Measurements from ENCODE around the gene BAIAP2L2.

The BAIAP2L2 gene

DNA sequence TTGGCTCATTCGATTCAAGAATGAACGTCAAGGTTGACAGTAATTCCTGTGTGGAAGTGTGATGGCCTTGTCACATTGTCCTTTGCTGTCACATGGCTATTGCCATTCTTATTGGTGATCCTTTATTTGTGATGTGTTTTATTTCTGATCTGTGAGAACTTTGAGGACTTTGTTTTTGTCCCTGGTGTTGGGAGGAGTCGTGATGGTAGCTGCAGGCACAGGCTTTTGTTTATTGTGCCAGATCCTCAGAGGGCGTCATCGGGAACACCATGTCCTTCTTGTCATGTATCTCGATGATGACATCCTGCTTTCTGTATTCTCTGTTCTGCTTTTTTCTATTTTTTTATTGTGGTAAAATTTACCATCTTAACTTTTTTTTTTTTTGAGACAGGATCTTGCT is 47.7 kb downstream of the BAIAP2L2 start:
- TF ChIP-seq TCF12 (IDR thresholded peaks at IDR 0.05; ENCODE audit: low read depth), result no peak
- no peak for TF ChIP-seq EP300 (IDR thresholded peaks at IDR 0.05; ENCODE audit: borderline replicate concordance)
- TF ChIP-seq RAD21 (IDR thresholded peaks at IDR 0.05; ENCODE audit: low read depth), result no peak
- TF ChIP-seq CREB1 (IDR thresholded peaks at IDR 0.05; ENCODE audit: low read depth), result no peak
- no peak for TF ChIP-seq CEBPB (IDR thresholded peaks at IDR 0.05)
- TF ChIP-seq FOXM1 (IDR thresholded peaks at IDR 0.05; ENCODE audit: borderline replicate concordance, low read depth), result no peak
- TF ChIP-seq, protein P1, sequence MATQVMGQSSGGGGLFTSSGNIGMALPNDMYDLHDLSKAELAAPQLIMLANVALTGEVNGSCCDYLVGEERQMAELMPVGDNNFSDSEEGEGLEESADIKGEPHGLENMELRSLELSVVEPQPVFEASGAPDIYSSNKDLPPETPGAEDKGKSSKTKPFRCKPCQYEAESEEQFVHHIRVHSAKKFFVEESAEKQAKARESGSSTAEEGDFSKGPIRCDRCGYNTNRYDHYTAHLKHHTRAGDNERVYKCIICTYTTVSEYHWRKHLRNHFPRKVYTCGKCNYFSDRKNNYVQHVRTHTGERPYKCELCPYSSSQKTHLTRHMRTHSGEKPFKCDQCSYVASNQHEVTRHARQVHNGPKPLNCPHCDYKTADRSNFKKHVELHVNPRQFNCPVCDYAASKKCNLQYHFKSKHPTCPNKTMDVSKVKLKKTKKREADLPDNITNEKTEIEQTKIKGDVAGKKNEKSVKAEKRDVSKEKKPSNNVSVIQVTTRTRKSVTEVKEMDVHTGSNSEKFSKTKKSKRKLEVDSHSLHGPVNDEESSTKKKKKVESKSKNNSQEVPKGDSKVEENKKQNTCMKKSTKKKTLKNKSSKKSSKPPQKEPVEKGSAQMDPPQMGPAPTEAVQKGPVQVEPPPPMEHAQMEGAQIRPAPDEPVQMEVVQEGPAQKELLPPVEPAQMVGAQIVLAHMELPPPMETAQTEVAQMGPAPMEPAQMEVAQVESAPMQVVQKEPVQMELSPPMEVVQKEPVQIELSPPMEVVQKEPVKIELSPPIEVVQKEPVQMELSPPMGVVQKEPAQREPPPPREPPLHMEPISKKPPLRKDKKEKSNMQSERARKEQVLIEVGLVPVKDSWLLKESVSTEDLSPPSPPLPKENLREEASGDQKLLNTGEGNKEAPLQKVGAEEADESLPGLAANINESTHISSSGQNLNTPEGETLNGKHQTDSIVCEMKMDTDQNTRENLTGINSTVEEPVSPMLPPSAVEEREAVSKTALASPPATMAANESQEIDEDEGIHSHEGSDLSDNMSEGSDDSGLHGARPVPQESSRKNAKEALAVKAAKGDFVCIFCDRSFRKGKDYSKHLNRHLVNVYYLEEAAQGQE (IDR thresholded peaks at IDR 0.05; ENCODE audit: low read depth), result no peak
- TF ChIP-seq YY1 (IDR thresholded peaks at IDR 0.05; ENCODE audit: low read depth), result no peak
- TF ChIP-seq, protein P2, sequence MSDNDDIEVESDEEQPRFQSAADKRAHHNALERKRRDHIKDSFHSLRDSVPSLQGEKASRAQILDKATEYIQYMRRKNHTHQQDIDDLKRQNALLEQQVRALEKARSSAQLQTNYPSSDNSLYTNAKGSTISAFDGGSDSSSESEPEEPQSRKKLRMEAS (IDR thresholded peaks at IDR 0.05), result no peak
- no peak for TF ChIP-seq NFIC (IDR thresholded peaks at IDR 0.05)
- TF ChIP-seq EGR1 (IDR thresholded peaks at IDR 0.05), result no peak
- TF ChIP-seq TAF1 (IDR thresholded peaks at IDR 0.05; ENCODE audit: low read depth), result no peak
- no peak for TF ChIP-seq TEAD4 (IDR thresholded peaks at IDR 0.05)
- TF ChIP-seq, protein P3, sequence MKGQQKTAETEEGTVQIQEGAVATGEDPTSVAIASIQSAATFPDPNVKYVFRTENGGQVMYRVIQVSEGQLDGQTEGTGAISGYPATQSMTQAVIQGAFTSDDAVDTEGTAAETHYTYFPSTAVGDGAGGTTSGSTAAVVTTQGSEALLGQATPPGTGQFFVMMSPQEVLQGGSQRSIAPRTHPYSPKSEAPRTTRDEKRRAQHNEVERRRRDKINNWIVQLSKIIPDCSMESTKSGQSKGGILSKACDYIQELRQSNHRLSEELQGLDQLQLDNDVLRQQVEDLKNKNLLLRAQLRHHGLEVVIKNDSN (IDR thresholded peaks at IDR 0.05), result no peak

- TF ChIP-seq ZBTB7A (IDR thresholded peaks at IDR 0.05; ENCODE audit: low read depth), result no peak
- no peak for TF ChIP-seq NFIC (IDR thresholded peaks at IDR 0.05)
- TF ChIP-seq, protein P3 (IDR thresholded peaks at IDR 0.05), result no peak; the same call in 1 of the 2 replicates
- TF ChIP-seq RAD21 (IDR thresholded peaks at IDR 0.05; ENCODE audit: low read depth), result no peak
- no peak for TF ChIP-seq TEAD4 (IDR thresholded peaks at IDR 0.05)
- TF ChIP-seq EP300 (IDR thresholded peaks at IDR 0.05; ENCODE audit: borderline replicate concordance), result no peak
- no peak for TF ChIP-seq FOXM1 (IDR thresholded peaks at IDR 0.05; ENCODE audit: borderline replicate concordance, low read depth)
- TF ChIP-seq, protein P2 (IDR thresholded peaks at IDR 0.05), result no peak; the same call in 1 of the 2 replicates
- peak; percentile 84 for TF ChIP-seq CREB1 (IDR thresholded peaks at IDR 0.05; ENCODE audit: low read depth)
- TF ChIP-seq, protein P1 (IDR thresholded peaks at IDR 0.05; ENCODE audit: low read depth), result no peak
- TF ChIP-seq YY1 (IDR thresholded peaks at IDR 0.05; ENCODE audit: low read depth), result peak; percentile 99
- TF ChIP-seq CEBPB (IDR thresholded peaks at IDR 0.05), result no peak
- peak; percentile 54; the same call in 1 of the 2 replicates for TF ChIP-seq EGR1 (IDR thresholded peaks at IDR 0.05)
- TF ChIP-seq TCF12 (IDR thresholded peaks at IDR 0.05; ENCODE audit: low read depth), result no peak; the same call in 1 of the 2 replicates
- TF ChIP-seq TAF1 (IDR thresholded peaks at IDR 0.05; ENCODE audit: low read depth), result peak; percentile 84
Measured at GRCh38 chr22:38056969-38057891, 53.3 kb downstream of the BAIAP2L2 start, which contains the start of gene PICK1. Gene PICK1, plus strand, starts transcription at chr22:38057404. Its CDS starts 406 bp downstream, at chr22:38057810.

- TF ChIP-seq CEBPB (IDR thresholded peaks at IDR 0.05) (no peak), EGR1 (IDR thresholded peaks at IDR 0.05) (no peak), TAF1 (IDR thresholded peaks at IDR 0.05; ENCODE audit: low read depth) (no peak), YY1 (IDR thresholded peaks at IDR 0.05; ENCODE audit: low read depth) (no peak), CREB1 (IDR thresholded peaks at IDR 0.05; ENCODE audit: low read depth) (no peak), NFIC (IDR thresholded peaks at IDR 0.05) (no peak), TCF12 (IDR thresholded peaks at IDR 0.05; ENCODE audit: low read depth) (no peak), RAD21 (IDR thresholded peaks at IDR 0.05; ENCODE audit: low read depth) (peak; percentile 91), FOXM1 (IDR thresholded peaks at IDR 0.05; ENCODE audit: borderline replicate concordance, low read depth) (no peak), ZBTB7A (IDR thresholded peaks at IDR 0.05; ENCODE audit: low read depth) (0 out of 2 replicates have a peak, but pooled peaks have one; percentile 48), TEAD4 (IDR thresholded peaks at IDR 0.05) (peak; percentile 47; the same call in 1 of the 2 replicates), EP300 (IDR thresholded peaks at IDR 0.05; ENCODE audit: borderline replicate concordance) (no peak)
- TF ChIP-seq, protein P3 (IDR thresholded peaks at IDR 0.05), result no peak
- TF ChIP-seq, protein P1 (IDR thresholded peaks at IDR 0.05; ENCODE audit: low read depth), result no peak
- TF ChIP-seq, protein P2 (IDR thresholded peaks at IDR 0.05), result peak; percentile 79
Measured at GRCh38 chr22:38051900-38052862, 58.3 kb downstream of the BAIAP2L2 start.

Measured in Ishikawa (cell line).